Neural cell (in vitro differentiated cells): ENCODE data around the gene SIDT1. TPM values are rescaled to one million over a fixed set of nuclear protein-coding genes. Genes with fewer than 3 reads are reported as not detected.
A peak's percentile ranks its signal among the peaks of the same experiment; 100 is the strongest.

ENCODE experiments used
- H2AFZ ChIP-seq: fragments of 200-600, 300-800 bp; sonication (generic), shearing (Covaris generic); 2 replicates; pipeline ENCODE4 v1.6.0; 2014; ENCODE audit warnings: low read depth, mild to moderate bottlenecking, antibody characterized with exemption, low read length, moderate library complexity
- H3F3A ChIP-seq: fragments of 200-600 bp; shearing (Covaris generic); 2 replicates; pipeline ENCODE4 v1.6.1; 2016; ENCODE audit warnings: mild to moderate bottlenecking, moderate library complexity, mixed read lengths, antibody characterized with exemption, low read length; ENCODE audit not compliant: insufficient read depth, poor library complexity, severe bottlenecking
- H3K27ac ChIP-seq: fragments of 200-600, 300-800 bp; sonication (generic), shearing (Covaris generic); 2 replicates; pipeline ENCODE4 v1.5.1; 2014; ENCODE audit warnings: mild to moderate bottlenecking, low read length, moderate library complexity
- H3K27me3 ChIP-seq: fragments of 300-800, 200-600 bp; sonication (generic), shearing (Covaris generic); 2 replicates; pipeline ENCODE4 v1.6.0; 2014; ENCODE audit warnings: mild to moderate bottlenecking, low read depth, low read length, moderate library complexity; ENCODE audit not compliant: insufficient read depth
- H3K36me3 ChIP-seq: fragments of 300-800, 200-600 bp; sonication (generic), shearing (Covaris generic); 2 replicates; pipeline ENCODE4 v1.5.1; 2014; ENCODE audit warnings: mild to moderate bottlenecking, antibody characterized with exemption, low read length, moderate library complexity; ENCODE audit not compliant: insufficient read depth
- H3K4me2 ChIP-seq: fragments of 300-800, 200-600 bp; sonication (generic), shearing (Covaris generic); 2 replicates; pipeline ENCODE4 v1.6.0; 2014; ENCODE audit warnings: mild to moderate bottlenecking, low read length
- H3K4me3 ChIP-seq: fragments of 300-800, 200-600 bp; sonication (generic), shearing (Covaris generic); 2 replicates; pipeline ENCODE4 v1.5.1; 2014; ENCODE audit warnings: mild to moderate bottlenecking, low read length, moderate library complexity
- H3K79me2 ChIP-seq: fragments of 200-600 bp; shearing (Covaris generic); replicated peaks from 2 replicates; pipeline ENCODE4 v1.6.0; 2014; ENCODE audit warnings: mild to moderate bottlenecking, low read length, moderate library complexity; ENCODE audit not compliant: insufficient read depth
- H3K9ac ChIP-seq: fragments of 300-800, 200-600 bp; sonication (generic), shearing (Covaris generic); 2 replicates; pipeline ENCODE4 v1.6.1; 2016; ENCODE audit warnings: mild to moderate bottlenecking, low read length, mixed read lengths
- H3K9me2 ChIP-seq: fragments of 200-600 bp; shearing (Covaris generic); 2 replicates; pipeline ENCODE4 v1.6.1; 2016; ENCODE audit warnings: mild to moderate bottlenecking, low read length, mixed read lengths; ENCODE audit not compliant: insufficient read depth
- H3K9me3 ChIP-seq: fragments of 200-600, 300-800 bp; sonication (generic), shearing (Covaris generic); 2 replicates; pipeline ENCODE4 v1.6.1; 2016; ENCODE audit warnings: mild to moderate bottlenecking, mixed run types, low read length, moderate library complexity, mixed read lengths
- H4K20me1 ChIP-seq: fragments of 200-600 bp; shearing (Covaris generic); 2 replicates; pipeline ENCODE4 v1.6.1; 2016; ENCODE audit warnings: mild to moderate bottlenecking, mixed run types; ENCODE audit not compliant: insufficient read depth
- EP300 ChIP-seq: fragments of 450-650 bp; conservative IDR thresholded peaks from 2 replicates; pipeline ENCODE4 v1.6.1; 2014; ENCODE audit warnings: antibody characterized with exemption, mild to moderate bottlenecking, moderate library complexity; ENCODE audit not compliant: poor library complexity, severe bottlenecking
- EZH2 ChIP-seq: fragments of 200-600, 300-800 bp; shearing (Covaris generic), sonication (generic); IDR thresholded peaks from 2 replicates; pipeline ENCODE4 v1.6.1; 2014; ENCODE audit warnings: antibody characterized with exemption, low read length, borderline replicate concordance, mild to moderate bottlenecking; ENCODE audit not compliant: insufficient read depth, poor library complexity, severe bottlenecking
- MXI1 ChIP-seq: fragments of 450-650 bp; conservative IDR thresholded peaks from 2 replicates; pipeline ENCODE4 v1.6.1; 2014; ENCODE audit warnings: antibody characterized with exemption, mild to moderate bottlenecking; ENCODE audit not compliant: poor library complexity, severe bottlenecking
- POLR2AphosphoS5 ChIP-seq: IDR thresholded peaks from 2 replicates; pipeline ENCODE4 v1.6.1; 2012
- RAD21 ChIP-seq: fragments of 450-650 bp; conservative IDR thresholded peaks from 2 replicates; pipeline ENCODE4 v1.6.1; 2014; ENCODE audit warnings: antibody characterized with exemption, mild to moderate bottlenecking, moderate library complexity
- REST ChIP-seq: IDR thresholded peaks from 2 replicates; pipeline ENCODE4 v1.6.1; 2012; ENCODE audit warnings: borderline replicate concordance
- SMC3 ChIP-seq: fragments of 450-650 bp; conservative IDR thresholded peaks from 2 replicates; pipeline ENCODE4 v1.6.1; 2014; ENCODE audit warnings: antibody characterized with exemption, mild to moderate bottlenecking, moderate library complexity; ENCODE audit not compliant: poor library complexity
- TAF1 ChIP-seq: IDR thresholded peaks from 2 replicates; pipeline ENCODE4 v1.6.1; 2012; ENCODE audit warnings: low read depth
- polyA plus RNA-seq: library from polyadenylated mRNA; depleted of rRNA; stranded (reverse); fragments of >200 nt; gene quantifications from 2 replicates; pipeline ENCODE4 v1.2.3, GENCODE V29; 2014
- TF ChIP-seq, protein P1 (sequence below): fragments of 450-650 bp; IDR thresholded peaks from 2 replicates; pipeline ENCODE4 v1.5.1; 2014; ENCODE audit warnings: antibody characterized with exemption, mild to moderate bottlenecking, moderate library complexity; ENCODE audit not compliant: poor library complexity, severe bottlenecking

The SIDT1 gene
- polyA plus RNA-seq, 1 donor from 2014 or later, result 0.22 TPM

DNA sequence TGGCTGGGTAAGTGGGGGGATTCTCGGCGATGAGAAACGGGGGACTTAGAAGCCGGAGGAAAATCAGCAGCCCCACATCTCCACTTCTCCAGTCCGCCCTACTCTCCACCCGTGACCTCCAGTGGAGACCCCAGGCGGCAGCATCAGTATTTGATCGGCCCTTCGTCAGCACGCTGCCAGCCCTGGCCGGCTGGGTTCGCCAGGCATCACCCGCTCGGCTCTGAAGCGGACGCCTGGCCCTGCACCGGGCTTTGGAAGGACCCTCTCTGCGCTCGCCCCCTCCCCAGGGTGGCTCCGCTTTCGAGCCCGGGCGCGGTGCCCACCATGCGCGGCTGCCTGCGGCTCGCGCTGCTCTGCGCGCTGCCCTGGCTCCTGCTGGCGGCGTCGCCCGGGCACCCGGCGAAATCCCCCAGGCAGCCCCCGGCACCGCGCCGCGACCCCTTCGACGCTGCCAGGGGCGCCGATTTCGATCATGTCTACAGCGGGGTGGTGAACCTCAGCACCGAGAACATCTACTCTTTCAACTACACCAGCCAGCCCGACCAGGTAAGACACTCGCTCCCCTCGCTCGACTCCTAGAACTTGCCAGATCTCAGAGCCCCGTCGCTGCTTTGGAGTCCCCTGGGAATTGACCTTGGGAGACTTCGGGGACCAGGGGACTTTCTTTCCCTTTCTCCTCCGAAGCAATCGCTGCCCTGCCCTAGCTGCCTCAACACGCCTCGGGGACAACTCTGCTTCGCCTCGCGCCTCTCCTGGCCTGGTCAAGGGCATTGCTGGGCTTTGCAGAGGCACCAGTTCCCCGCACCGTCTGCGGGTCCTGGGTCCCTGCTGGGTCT is 561 bp downstream of the SIDT1 start:
- no peaks in the 10 kb centered on the region for H3K79me2 ChIP-seq
- no peaks in the 10 kb centered on the region for H3K9me3 ChIP-seq
- H2AFZ ChIP-seq, result peak overlapping the region; percentile 11
- TF ChIP-seq EZH2, result no peak
- peak; percentile 12 for TF ChIP-seq RAD21
- no peak for TF ChIP-seq EP300
- TF ChIP-seq POLR2AphosphoS5, result no peak
- TF ChIP-seq REST, result no peak
- TF ChIP-seq MXI1, result no peak
- TF ChIP-seq TAF1, result no peak
- TF ChIP-seq SMC3, result peak; percentile 12
- TF ChIP-seq, protein P1, sequence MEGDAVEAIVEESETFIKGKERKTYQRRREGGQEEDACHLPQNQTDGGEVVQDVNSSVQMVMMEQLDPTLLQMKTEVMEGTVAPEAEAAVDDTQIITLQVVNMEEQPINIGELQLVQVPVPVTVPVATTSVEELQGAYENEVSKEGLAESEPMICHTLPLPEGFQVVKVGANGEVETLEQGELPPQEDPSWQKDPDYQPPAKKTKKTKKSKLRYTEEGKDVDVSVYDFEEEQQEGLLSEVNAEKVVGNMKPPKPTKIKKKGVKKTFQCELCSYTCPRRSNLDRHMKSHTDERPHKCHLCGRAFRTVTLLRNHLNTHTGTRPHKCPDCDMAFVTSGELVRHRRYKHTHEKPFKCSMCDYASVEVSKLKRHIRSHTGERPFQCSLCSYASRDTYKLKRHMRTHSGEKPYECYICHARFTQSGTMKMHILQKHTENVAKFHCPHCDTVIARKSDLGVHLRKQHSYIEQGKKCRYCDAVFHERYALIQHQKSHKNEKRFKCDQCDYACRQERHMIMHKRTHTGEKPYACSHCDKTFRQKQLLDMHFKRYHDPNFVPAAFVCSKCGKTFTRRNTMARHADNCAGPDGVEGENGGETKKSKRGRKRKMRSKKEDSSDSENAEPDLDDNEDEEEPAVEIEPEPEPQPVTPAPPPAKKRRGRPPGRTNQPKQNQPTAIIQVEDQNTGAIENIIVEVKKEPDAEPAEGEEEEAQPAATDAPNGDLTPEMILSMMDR, result peak; percentile 48
- H3K27ac ChIP-seq, result no peak overlapping the region
- H3K27me3 ChIP-seq, result peaks cover 67% of the 10 kb centered on the region
- H3K4me3 ChIP-seq, result peak overlapping the region; percentile 75
- H3F3A ChIP-seq, result no peaks in the 10 kb centered on the region
- peak overlapping the region; percentile 55 for H3K9ac ChIP-seq
- H3K36me3 ChIP-seq, result no peaks in the 10 kb centered on the region
- no peaks in the 10 kb centered on the region for H3K9me2 ChIP-seq
- H4K20me1 ChIP-seq, result no peaks in the 10 kb centered on the region
- peak overlapping the region; percentile 69 for H3K4me2 ChIP-seq

- Histone ChIP-seq H3K9ac (no peak overlapping the region), H3K79me2 (no peaks in the 10 kb centered on the region), H3K9me3 (no peaks in the 10 kb centered on the region), H3K4me2 (no peak overlapping the region), H3K36me3 (no peaks in the 10 kb centered on the region), H3K27ac (no peak overlapping the region), H3F3A (no peaks in the 10 kb centered on the region), H3K4me3 (peak overlapping the region; percentile 75), H3K9me2 (no peaks in the 10 kb centered on the region), H2AFZ (no peak overlapping the region), H3K27me3 (peaks cover 67% of the 10 kb centered on the region), H4K20me1 (no peaks in the 10 kb centered on the region)
- TF ChIP-seq SMC3 (no peak), EP300 (no peak), TAF1 (no peak), POLR2AphosphoS5 (no peak), REST (no peak)
- TF ChIP-seq, protein P1, result no peak
Measured at GRCh38 chr3:113533534-113533892, 1.2 kb downstream of the SIDT1 start.
